IMR-90 (cell line): ENCODE data around the gene ROS1. TPM values are rescaled to one million over a fixed set of nuclear protein-coding genes. Genes with fewer than 3 reads are reported as not detected.

ENCODE experiments used
- ATAC-seq: fragments of 200-7000 bp; cut with Tn5 transposase; 2 replicates; pipeline ENCODE4 v1.9.1; 2020; ENCODE audit warnings: low read depth, mild to moderate bottlenecking, moderate library complexity
- BruUV-seq: library from RNA; stranded (reverse); fragments of 400-500 nt; replicated peaks from 2 replicates; lab custom pipeline; 2021; lab: Mats Ljungman, UMichigan
- CTCF ChIA-PET: fragments of 300-600 bp; formaldehyde crosslinking; extraction: SDS; loops from one replicate; lab custom pipeline; 2021; ENCODE audit warnings: antibody characterized with exemption; lab: Yijun Ruan, JAX
- POLR2A ChIA-PET: fragments of 300-600 bp; sonication (Branson Sonifier 250); formaldehyde crosslinking; loops from one replicate; lab custom pipeline; 2022; ENCODE audit warnings: antibody characterized with exemption; ENCODE audit not compliant: unreplicated experiment; lab: Charles Lee
- DNase-seq: peaks from one replicate; pipeline ENCODE4 v3.0.0; 2013
- H2AFZ ChIP-seq: replicated peaks from 2 replicates; pipeline ENCODE3; 2013; ENCODE audit warnings: low read length, mild to moderate bottlenecking; ENCODE audit not compliant: poor library complexity
- H2AK5ac ChIP-seq: 2 replicates; pipeline ENCODE4 v1.6.1; 2013; ENCODE audit warnings: low read depth, low read length, inconsistent platforms
- H2AK9ac ChIP-seq: replicated peaks from 2 replicates; pipeline ENCODE3; 2013; ENCODE audit warnings: mild to moderate bottlenecking, low read depth, low read length, moderate library complexity; ENCODE audit not compliant: poor library complexity
- H2BK120ac ChIP-seq: 2 replicates; pipeline ENCODE4 v1.6.1; 2013; ENCODE audit warnings: low read depth, low read length, inconsistent platforms
- H2BK15ac ChIP-seq: 3 replicates; pipeline ENCODE4 v1.6.1; 2013; ENCODE audit warnings: low read depth, low read length, inconsistent platforms
- H2BK20ac ChIP-seq: 2 replicates; pipeline ENCODE4 v1.6.1; 2013; ENCODE audit warnings: low read depth, mild to moderate bottlenecking, inconsistent platforms, low read length, moderate library complexity
- H2BK5ac ChIP-seq: 2 replicates; pipeline ENCODE4 v1.6.1; 2013; ENCODE audit warnings: mild to moderate bottlenecking, low read depth, low read length, inconsistent platforms; ENCODE audit not compliant: poor library complexity, severe bottlenecking
- H3K14ac ChIP-seq: replicated peaks from 2 replicates; pipeline ENCODE4 v1.6.1; 2013; ENCODE audit warnings: low read depth, low read length, inconsistent platforms
- H3K18ac ChIP-seq: 2 replicates; pipeline ENCODE4 v1.6.1; 2013; ENCODE audit warnings: low read depth, low read length, control low read depth
- H3K23ac ChIP-seq: 2 replicates; pipeline ENCODE4 v1.6.1; 2013; ENCODE audit warnings: low read depth, low read length, inconsistent platforms
- H3K27ac ChIP-seq: 2 replicates; pipeline ENCODE4 v1.5.1; 2013; ENCODE audit warnings: mild to moderate bottlenecking, control low read depth, low read length; ENCODE audit not compliant: insufficient read depth
- H3K27me3 ChIP-seq: 2 replicates; pipeline ENCODE4 v1.6.1; 2013; ENCODE audit warnings: low read length; ENCODE audit not compliant: control insufficient read depth, insufficient read depth
- H3K36me3 ChIP-seq: 2 replicates; pipeline ENCODE4 v1.6.1; 2013; ENCODE audit warnings: low read length, mixed read lengths; ENCODE audit not compliant: control insufficient read depth, insufficient read depth
- H3K4ac ChIP-seq: 2 replicates; pipeline ENCODE4 v1.6.1; 2013; ENCODE audit warnings: low read depth, low read length, inconsistent platforms
- H3K4me1 ChIP-seq: 2 replicates; pipeline ENCODE4 v1.6.1; 2013; ENCODE audit warnings: low read length, mixed read lengths; ENCODE audit not compliant: control insufficient read depth, insufficient read depth
- H3K4me2 ChIP-seq: 2 replicates; pipeline ENCODE4 v1.6.1; 2013; ENCODE audit warnings: low read depth, mild to moderate bottlenecking, control low read depth, low read length, moderate library complexity
- H3K4me3 ChIP-seq: 2 replicates; pipeline ENCODE4 v1.5.1; 2013; ENCODE audit warnings: low read depth, mild to moderate bottlenecking, control low read depth, low read length, moderate library complexity; ENCODE audit not compliant: insufficient read depth
- H3K56ac ChIP-seq: 2 replicates; pipeline ENCODE4 v1.6.1; 2013; ENCODE audit warnings: low read length, inconsistent platforms; ENCODE audit not compliant: insufficient read depth; ENCODE audit errors: extremely low read depth
- H3K79me1 ChIP-seq, 2 experiments: 2 replicates each; pipeline ENCODE4 v1.6.1; 2013; ENCODE audit warnings: low read length in 2 of 2, inconsistent platforms in 1 of 2, low read depth in 1 of 2
- H3K9ac ChIP-seq: 2 replicates; pipeline ENCODE4 v1.6.1; 2013; ENCODE audit warnings: low read depth, low read length, control low read depth
- H3K9me1 ChIP-seq: 2 replicates; pipeline ENCODE4 v1.6.1; 2013; ENCODE audit warnings: low read length, inconsistent platforms; ENCODE audit not compliant: insufficient read depth
- H3K9me3 ChIP-seq: 2 replicates; pipeline ENCODE4 v1.6.1; 2013; ENCODE audit warnings: low read length; ENCODE audit not compliant: control insufficient read depth, insufficient read depth
- H4K20me1 ChIP-seq: 2 replicates; pipeline ENCODE4 v1.6.1; 2013; ENCODE audit warnings: low read length, inconsistent platforms; ENCODE audit not compliant: insufficient read depth
- H4K5ac ChIP-seq: 2 replicates; pipeline ENCODE4 v1.6.1; 2013; ENCODE audit warnings: mild to moderate bottlenecking, low read depth, low read length, control low read depth
- H4K8ac ChIP-seq, 2 experiments: 2 replicates each; pipeline ENCODE4 v1.6.1; 2013; ENCODE audit warnings: low read depth in 2 of 2, low read length in 2 of 2, control low read depth in 1 of 2, inconsistent platforms in 1 of 2
- H4K91ac ChIP-seq: 2 replicates; pipeline ENCODE4 v1.6.1; 2013; ENCODE audit warnings: low read depth, low read length, inconsistent platforms; ENCODE audit not compliant: insufficient read depth
- BHLHE40 ChIP-seq: fragments of 150-350 bp; IDR thresholded peaks from 2 replicates; pipeline ENCODE4 v1.6.1; 2016; ENCODE audit warnings: mild to moderate bottlenecking, low read depth, low read length
- CEBPB ChIP-seq: IDR thresholded peaks from 2 replicates; pipeline ENCODE4 v1.6.1; 2012; ENCODE audit warnings: low read depth, low read length, improper control_type of control experiment
- CHD1 ChIP-seq: IDR thresholded peaks from 2 replicates; pipeline ENCODE4 v1.6.1; 2012; ENCODE audit warnings: low read depth, low read length, improper control_type of control experiment
- CTCF ChIP-seq: conservative IDR thresholded peaks from 2 replicates; pipeline ENCODE4 v1.5.1; 2012; ENCODE audit warnings: mild to moderate bottlenecking, low read depth, low read length, improper control_type of control experiment
- ELK1 ChIP-seq: fragments of 150-350 bp; IDR thresholded peaks from 2 replicates; pipeline ENCODE4 v1.6.1; 2016; ENCODE audit warnings: low read depth, mild to moderate bottlenecking, low read length, moderate library complexity, borderline replicate concordance
- FOS ChIP-seq: fragments of 150-350 bp; IDR thresholded peaks from 2 replicates; pipeline ENCODE4 v1.6.1; 2016; ENCODE audit warnings: low read depth, low read length
- MAFK ChIP-seq: IDR thresholded peaks from 2 replicates; pipeline ENCODE4 v1.6.1; 2012; ENCODE audit warnings: low read depth, low read length, improper control_type of control experiment
- MAZ ChIP-seq: IDR thresholded peaks from 2 replicates; pipeline ENCODE4 v1.6.1; 2012; ENCODE audit warnings: low read depth, mild to moderate bottlenecking, low read length, improper control_type of control experiment, moderate library complexity, borderline replicate concordance
- MXI1 ChIP-seq: IDR thresholded peaks from 2 replicates; pipeline ENCODE4 v1.6.1; 2012; ENCODE audit warnings: low read depth, mild to moderate bottlenecking, low read length, moderate library complexity, borderline replicate concordance
- NFE2L2 ChIP-seq: fragments of 150-350 bp; IDR thresholded peaks from 2 replicates; pipeline ENCODE4 v1.6.1; 2016; ENCODE audit warnings: low read depth, mild to moderate bottlenecking, low read length
- POLR2A ChIP-seq: IDR thresholded peaks from 2 replicates; pipeline ENCODE4 v1.6.1; 2012; ENCODE audit warnings: mild to moderate bottlenecking, low read depth, low read length
- RAD21 ChIP-seq: IDR thresholded peaks from 2 replicates; pipeline ENCODE4 v1.6.1; 2012; ENCODE audit warnings: low read length, improper control_type of control experiment
- RCOR1 ChIP-seq: IDR thresholded peaks from 2 replicates; pipeline ENCODE4 v1.6.1; 2012; ENCODE audit warnings: mild to moderate bottlenecking, low read length, improper control_type of control experiment; ENCODE audit not compliant: insufficient replicate concordance
- RFX5 ChIP-seq: IDR thresholded peaks from 2 replicates; pipeline ENCODE4 v1.8.0; 2012; ENCODE audit warnings: low read depth, mild to moderate bottlenecking, low read length, moderate library complexity
- SMC3 ChIP-seq: fragments of 150-350 bp; IDR thresholded peaks from 2 replicates; pipeline ENCODE4 v1.6.1; 2016; ENCODE audit warnings: low read depth, mild to moderate bottlenecking, antibody characterized with exemption, low read length, moderate library complexity
- USF2 ChIP-seq: fragments of 150-350 bp; IDR thresholded peaks from 2 replicates; pipeline ENCODE4 v1.6.1; 2017; ENCODE audit warnings: mild to moderate bottlenecking, antibody characterized with exemption, low read length, low read depth
- WGBS, 2 experiments: methylation state at CpG; one replicate each; pipeline versions ENCODE4 v1.1.5 to v1.1.7; 2013; ENCODE audit warnings: missing lambda C conversion rate in 2 of 2; ENCODE audit not compliant: insufficient read length in 1 of 2; ENCODE audit errors: extremely low coverage in 2 of 2; 5-methylcytosine and 5-hydroxymethylcytosine counted together
- dilution Hi-C: fragments of 300-500 bp; cut with HindIII; formaldehyde crosslinking; loops from one replicate; pipeline ENCODE4 v1.14.3; 2018; ENCODE audit warnings: low sequenced_read_pairs; ENCODE audit not compliant: unreplicated experiment
- in situ Hi-C: fragments of 300-500 bp; cut with MboI; formaldehyde crosslinking; loops from 3 replicates; pipeline ENCODE4 v1.14.3; 2019; ENCODE audit warnings: low sequenced_read_pairs, inconsistent platforms, mixed read lengths
- intact Hi-C: fragments of 100-400 bp; cut with micrococcal nuclease; formaldehyde crosslinking; loops from 2 replicates; pipeline ENCODE4 v1.10.0; 2022
- polyA plus RNA-seq, 3 experiments: library from polyadenylated mRNA; depleted of rRNA; stranded (reverse); fragments of >200 nt; gene quantifications; 2 replicates each; pipeline ENCODE4 v1.2.3, GENCODE V29; 2012; ENCODE audit warnings: low replicate concordance in 1 of 3
- total RNA-seq: library from RNA; depleted of rRNA; stranded (reverse); fragments of >200 nt; gene quantifications from 2 replicates; pipeline ENCODE4 v1.2.3, GENCODE V29; 2012

ROS1 gene
- total and polyA plus RNA-seq, 2 of the 4 experiments (the other 2 are of a cell fraction), result under 0.01 to 0.03 TPM

- ChIA-PET POLR2A (no interaction called here), CTCF (no interaction called here)
- Histone ChIP-seq H4K5ac (no peak overlapping the region), H3K56ac (no peak overlapping the region), H3K4me3 (peak overlapping the region; percentile 6), H3K27me3 (peaks cover 74% of the 10 kb centered on the region), H3K14ac (no peak overlapping the region), H2BK120ac (no peak overlapping the region), H2AK5ac (no peak overlapping the region), H4K20me1 (no peaks in the 10 kb centered on the region), H4K8ac (no peak overlapping the region), H3K23ac (no peak overlapping the region), H3K27ac (no peak overlapping the region), H3K18ac (no peak overlapping the region), H3K9me3 (peaks cover 4% of the 10 kb centered on the region), H3K79me1 (no peaks in the 10 kb centered on the region), H3K4me2 (peak overlapping the region; percentile 58), H3K4ac (no peak overlapping the region), H2BK5ac (no peak overlapping the region), H3K4me1 (no peaks in the 10 kb centered on the region; the same call in 1 of the 2 replicates), H2BK20ac (no peak overlapping the region), H4K91ac (no peak overlapping the region), H2AK9ac (no peak overlapping the region), H3K36me3 (no peaks in the 10 kb centered on the region), H2AFZ (peak overlapping the region; percentile 60), H2BK15ac (no peak overlapping the region), H3K9ac (no peak overlapping the region), H3K9me1 (no peaks in the 10 kb centered on the region)
- in situ Hi-C loops (no loop called here), intact Hi-C loops (no loop called here), dilution Hi-C loops (no loop called here)
- TF ChIP-seq RAD21 (no peak), USF2 (no peak), ELK1 (no peak), MAZ (no peak), RCOR1 (no peak), MXI1 (no peak), CEBPB (no peak), MAFK (no peak), BHLHE40 (no peak), CHD1 (no peak), CTCF (no peak), SMC3 (no peak), RFX5 (no peak), FOS (no peak), NFE2L2 (no peak), POLR2A (no peak)
- no peak for DNase-seq
- WGBS, 2 experiments, result 4% methylated on average over 17 of the region's 39 CpGs; no CpG with 5 or more reads in 1 of the 2 experiments
- ATAC-seq, result peak; percentile 53
- BruUV-seq, result no TSS peak
These were observed 160.9 kb downstream of the ROS1 start for GRCh38 chr6:117264692-117265409.
